ENCODE data around the gene ADGRG3.
"Not testable (repeated sequence)": the region's sequence is repeated elsewhere in the genome, so short reads cannot be mapped to it uniquely, and the experiment has no call there.

The ADGRG3 gene

DNA sequence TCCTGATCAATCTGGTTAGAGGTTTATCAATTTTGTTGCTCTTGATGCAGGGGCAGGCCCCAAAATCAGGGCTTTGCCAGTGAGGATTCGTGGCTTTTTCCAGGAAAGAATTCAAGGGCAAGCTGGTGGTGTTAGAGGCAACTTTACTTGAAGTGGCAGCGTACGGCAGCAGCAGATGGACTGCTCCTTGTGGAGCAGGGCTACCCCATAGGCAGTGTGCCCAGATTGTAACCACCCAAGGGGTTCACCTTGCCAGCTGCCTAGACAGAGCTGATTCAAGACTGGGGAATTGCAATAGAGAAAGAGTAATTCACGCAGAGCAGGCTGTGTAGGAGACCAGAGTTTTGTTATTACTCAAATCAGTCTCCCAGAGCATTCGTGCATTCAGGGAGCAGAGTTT lies 43.2 kb downstream of the ADGRG3 start:
- no peak overlapping the region for H3K27ac ChIP-seq (ENCODE audit: low read depth, low read length)
- H3K27me3 ChIP-seq (ENCODE audit: control insufficient read depth, low read length) = peaks cover 46% of the 10 kb centered on the region
- H4K20me1 ChIP-seq (ENCODE audit: control insufficient read depth, insufficient read depth, low read depth, low read length) = no peaks in the 10 kb centered on the region
- no peak for TF ChIP-seq EZH2phosphoT487 (IDR thresholded peaks at IDR 0.05; ENCODE audit: borderline replicate concordance, low read length)
- TF ChIP-seq, protein P1, sequence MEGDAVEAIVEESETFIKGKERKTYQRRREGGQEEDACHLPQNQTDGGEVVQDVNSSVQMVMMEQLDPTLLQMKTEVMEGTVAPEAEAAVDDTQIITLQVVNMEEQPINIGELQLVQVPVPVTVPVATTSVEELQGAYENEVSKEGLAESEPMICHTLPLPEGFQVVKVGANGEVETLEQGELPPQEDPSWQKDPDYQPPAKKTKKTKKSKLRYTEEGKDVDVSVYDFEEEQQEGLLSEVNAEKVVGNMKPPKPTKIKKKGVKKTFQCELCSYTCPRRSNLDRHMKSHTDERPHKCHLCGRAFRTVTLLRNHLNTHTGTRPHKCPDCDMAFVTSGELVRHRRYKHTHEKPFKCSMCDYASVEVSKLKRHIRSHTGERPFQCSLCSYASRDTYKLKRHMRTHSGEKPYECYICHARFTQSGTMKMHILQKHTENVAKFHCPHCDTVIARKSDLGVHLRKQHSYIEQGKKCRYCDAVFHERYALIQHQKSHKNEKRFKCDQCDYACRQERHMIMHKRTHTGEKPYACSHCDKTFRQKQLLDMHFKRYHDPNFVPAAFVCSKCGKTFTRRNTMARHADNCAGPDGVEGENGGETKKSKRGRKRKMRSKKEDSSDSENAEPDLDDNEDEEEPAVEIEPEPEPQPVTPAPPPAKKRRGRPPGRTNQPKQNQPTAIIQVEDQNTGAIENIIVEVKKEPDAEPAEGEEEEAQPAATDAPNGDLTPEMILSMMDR (IDR thresholded peaks at IDR 0.05; ENCODE audit: low read depth, low read length, poor library complexity, severe bottlenecking) = no peak
- H3K4me1 ChIP-seq (ENCODE audit: control insufficient read depth, low read length) = no peaks in the 10 kb centered on the region
- H3K9me2 ChIP-seq (replicated peaks; ENCODE audit: control insufficient read depth, low read length) = no peaks in the 10 kb centered on the region
- H3K4me3 ChIP-seq (ENCODE audit: low read length) = no peak overlapping the region
- H3K79me2 ChIP-seq (ENCODE audit: control insufficient read depth, low read length) = no peaks in the 10 kb centered on the region
- no peaks in the 10 kb centered on the region for H3K9me3 ChIP-seq (ENCODE audit: control insufficient read depth, insufficient read depth, low read length)
- no peaks in the 10 kb centered on the region for H3K36me3 ChIP-seq (ENCODE audit: control insufficient read depth, low read length)
- no peak overlapping the region for H3K4me2 ChIP-seq (ENCODE audit: low read length)
- no peaks in the 10 kb centered on the region for H3F3A ChIP-seq (ENCODE audit: control insufficient read depth, insufficient read depth)

DNA sequence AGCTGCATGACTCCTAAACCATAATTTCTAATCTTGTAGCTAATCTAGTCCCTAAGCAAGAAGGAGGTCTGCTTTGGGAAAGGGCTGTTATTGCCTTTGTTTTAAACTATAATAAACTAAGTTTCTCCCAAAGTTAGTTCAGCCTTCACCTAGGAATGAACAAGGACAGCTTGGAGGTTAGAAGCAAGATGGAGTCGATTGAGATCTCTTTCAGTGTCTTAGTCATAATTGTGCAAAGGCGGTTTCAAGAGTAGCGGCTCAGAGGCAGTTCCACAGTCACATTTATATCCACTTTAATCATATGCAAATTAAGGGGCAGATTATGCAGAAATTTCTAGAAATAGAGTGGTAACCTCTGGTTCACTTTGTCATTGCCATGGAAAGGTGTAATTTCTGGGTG lies 43.9 kb downstream of the ADGRG3 start:
- H4K20me1 ChIP-seq (ENCODE audit: control insufficient read depth, insufficient read depth, low read depth, low read length) = no peaks in the 10 kb centered on the region
- no peaks in the 10 kb centered on the region for H3K4me1 ChIP-seq (ENCODE audit: control insufficient read depth, low read length)
- H3K27ac ChIP-seq (ENCODE audit: low read depth, low read length) = no peak overlapping the region
- H3K79me2 ChIP-seq (ENCODE audit: control insufficient read depth, low read length) = no peaks in the 10 kb centered on the region
- H3K4me3 ChIP-seq (ENCODE audit: low read length) = no peak overlapping the region
- no peaks in the 10 kb centered on the region for H3K36me3 ChIP-seq (ENCODE audit: control insufficient read depth, low read length)
- TF ChIP-seq, protein P1 (IDR thresholded peaks at IDR 0.05; ENCODE audit: low read depth, low read length, poor library complexity, severe bottlenecking) = no peak
- TF ChIP-seq EZH2phosphoT487 (IDR thresholded peaks at IDR 0.05; ENCODE audit: borderline replicate concordance, low read length) = no peak
- no peaks in the 10 kb centered on the region for H3K9me2 ChIP-seq (replicated peaks; ENCODE audit: control insufficient read depth, low read length)
- no peak overlapping the region for H3K4me2 ChIP-seq (ENCODE audit: low read length)
- no peaks in the 10 kb centered on the region for H3F3A ChIP-seq (ENCODE audit: control insufficient read depth, insufficient read depth)
- H3K9me3 ChIP-seq (ENCODE audit: control insufficient read depth, insufficient read depth, low read length) = no peaks in the 10 kb centered on the region
- H3K27me3 ChIP-seq (ENCODE audit: control insufficient read depth, low read length) = peaks cover 49% of the 10 kb centered on the region

DNA sequence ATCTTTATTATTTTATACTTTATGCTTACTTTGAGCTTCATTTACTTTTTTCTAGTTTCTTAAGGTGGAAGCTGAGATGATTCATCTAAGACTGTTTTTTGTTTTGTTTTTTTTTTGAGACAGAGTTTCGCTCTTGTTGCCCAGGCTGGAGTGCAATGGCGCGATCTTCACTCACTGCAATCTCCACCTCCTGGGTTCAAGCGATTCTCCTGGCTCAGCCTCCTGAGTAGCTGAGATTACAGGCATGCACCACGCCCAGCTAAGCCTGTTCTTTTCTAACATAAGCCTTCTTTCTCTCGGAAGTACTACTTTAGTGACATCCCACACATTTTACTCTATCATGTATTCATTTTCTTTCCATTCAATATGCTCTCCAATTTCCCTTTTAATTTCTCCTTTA lies 44.5 kb downstream of the ADGRG3 start:
- not testable (repeated sequence) for H3K4me2 ChIP-seq (ENCODE audit: low read length); H3K36me3 ChIP-seq (ENCODE audit: control insufficient read depth, low read length); H3K79me2 ChIP-seq (ENCODE audit: control insufficient read depth, low read length); H3K9me2 ChIP-seq (replicated peaks; ENCODE audit: control insufficient read depth, low read length); H3K9me3 ChIP-seq (ENCODE audit: control insufficient read depth, insufficient read depth, low read length); H3F3A ChIP-seq (ENCODE audit: control insufficient read depth, insufficient read depth); H3K27ac ChIP-seq (ENCODE audit: low read depth, low read length); H3K4me1 ChIP-seq (ENCODE audit: control insufficient read depth, low read length); H3K4me3 ChIP-seq (ENCODE audit: low read length); H4K20me1 ChIP-seq (ENCODE audit: control insufficient read depth, insufficient read depth, low read depth, low read length)
- H3K27me3 ChIP-seq (ENCODE audit: control insufficient read depth, low read length) = peaks cover 49% of the 10 kb centered on the region

DNA sequence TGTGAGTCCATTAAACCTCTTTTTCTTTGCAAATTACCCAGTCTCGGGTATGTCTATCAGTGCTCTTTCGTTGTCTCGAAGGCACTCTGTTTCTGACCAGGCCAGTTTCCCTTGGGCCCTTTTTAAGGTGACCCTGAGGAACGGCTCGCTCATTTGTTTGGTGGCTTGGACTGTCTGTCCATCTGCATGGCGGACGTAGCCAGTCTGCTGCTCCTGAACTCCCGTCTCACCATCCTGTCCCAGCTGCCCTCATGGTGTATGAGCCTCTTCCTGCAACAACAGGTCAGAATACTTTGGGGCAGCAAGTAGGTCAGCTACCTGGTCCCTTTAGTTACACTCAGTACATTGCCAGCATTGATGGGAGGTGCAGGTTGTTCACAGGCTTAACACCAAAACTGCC lies 45.5 kb downstream of the ADGRG3 start:
- H3K4me1 ChIP-seq (ENCODE audit: control insufficient read depth, low read length) = no peaks in the 10 kb centered on the region
- H3K4me2 ChIP-seq (ENCODE audit: low read length) = no peak overlapping the region
- H4K20me1 ChIP-seq (ENCODE audit: control insufficient read depth, insufficient read depth, low read depth, low read length) = no peaks in the 10 kb centered on the region
- TF ChIP-seq, protein P1 (IDR thresholded peaks at IDR 0.05; ENCODE audit: low read depth, low read length, poor library complexity, severe bottlenecking) = no peak
- no peak for TF ChIP-seq EZH2phosphoT487 (IDR thresholded peaks at IDR 0.05; ENCODE audit: borderline replicate concordance, low read length)
- H3K9me3 ChIP-seq (ENCODE audit: control insufficient read depth, insufficient read depth, low read length) = no peaks in the 10 kb centered on the region
- H3K27ac ChIP-seq (ENCODE audit: low read depth, low read length) = no peak overlapping the region
- H3K36me3 ChIP-seq (ENCODE audit: control insufficient read depth, low read length) = no peaks in the 10 kb centered on the region
- no peaks in the 10 kb centered on the region for H3K79me2 ChIP-seq (ENCODE audit: control insufficient read depth, low read length)
- no peak overlapping the region for H3K4me3 ChIP-seq (ENCODE audit: low read length)
- H3F3A ChIP-seq (ENCODE audit: control insufficient read depth, insufficient read depth) = no peaks in the 10 kb centered on the region
- no peaks in the 10 kb centered on the region for H3K9me2 ChIP-seq (replicated peaks; ENCODE audit: control insufficient read depth, low read length)
- peaks cover 49% of the 10 kb centered on the region for H3K27me3 ChIP-seq (ENCODE audit: control insufficient read depth, low read length)

Data from DOHH2 (cell line).